ENCODE measurements around the gene ARPC5L. TPM values are rescaled to one million over a fixed set of nuclear protein-coding genes. Genes with fewer than 3 reads are reported as not detected.

ARPC5L gene
- total RNA-seq, 1 donor: 9.8 TPM

DNA sequence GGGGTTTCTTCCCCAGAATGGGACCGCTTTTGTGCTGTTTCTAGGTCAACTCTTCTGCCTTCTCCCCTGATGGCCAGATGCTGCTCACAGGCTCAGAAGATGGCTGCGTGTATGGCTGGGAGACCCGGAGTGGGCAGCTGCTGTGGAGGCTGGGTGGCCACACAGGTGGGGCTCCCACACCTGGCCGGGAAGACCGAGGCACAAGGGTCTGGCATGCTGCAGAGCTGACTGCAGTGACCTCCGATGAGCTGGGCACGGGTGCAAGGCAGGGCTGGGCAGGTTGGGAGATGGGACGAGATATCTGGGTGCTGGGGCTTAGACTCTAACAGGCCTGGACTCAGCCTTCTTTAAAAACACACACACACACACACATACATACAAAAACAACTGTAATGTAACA, 7.8 kb upstream of the ARPC5L start:
- H3K4me3 ChIP-seq (ENCODE audit: insufficient read depth, low read length): no peak overlapping the region

GRCh38 chr9:124854822-124855221, 7.1 kb upstream of the ARPC5L start:
- H4K20me1 ChIP-seq (ENCODE audit: insufficient read depth, low read length): peaks cover 37% of the 10 kb centered on the region
- H3K4me2 ChIP-seq (ENCODE audit: insufficient read depth, low read length): no peak overlapping the region
- no peak for DNase-seq (ENCODE audit: insufficient read length, low spot score, missing footprints)
- H3K27me3 ChIP-seq (ENCODE audit: insufficient read depth, low read length): no peaks in the 10 kb centered on the region
- H3K27ac ChIP-seq (ENCODE audit: low read depth, low read length): no peak overlapping the region
- no peak overlapping the region for H2AFZ ChIP-seq (ENCODE audit: low read length)
- TF ChIP-seq, protein P1, sequence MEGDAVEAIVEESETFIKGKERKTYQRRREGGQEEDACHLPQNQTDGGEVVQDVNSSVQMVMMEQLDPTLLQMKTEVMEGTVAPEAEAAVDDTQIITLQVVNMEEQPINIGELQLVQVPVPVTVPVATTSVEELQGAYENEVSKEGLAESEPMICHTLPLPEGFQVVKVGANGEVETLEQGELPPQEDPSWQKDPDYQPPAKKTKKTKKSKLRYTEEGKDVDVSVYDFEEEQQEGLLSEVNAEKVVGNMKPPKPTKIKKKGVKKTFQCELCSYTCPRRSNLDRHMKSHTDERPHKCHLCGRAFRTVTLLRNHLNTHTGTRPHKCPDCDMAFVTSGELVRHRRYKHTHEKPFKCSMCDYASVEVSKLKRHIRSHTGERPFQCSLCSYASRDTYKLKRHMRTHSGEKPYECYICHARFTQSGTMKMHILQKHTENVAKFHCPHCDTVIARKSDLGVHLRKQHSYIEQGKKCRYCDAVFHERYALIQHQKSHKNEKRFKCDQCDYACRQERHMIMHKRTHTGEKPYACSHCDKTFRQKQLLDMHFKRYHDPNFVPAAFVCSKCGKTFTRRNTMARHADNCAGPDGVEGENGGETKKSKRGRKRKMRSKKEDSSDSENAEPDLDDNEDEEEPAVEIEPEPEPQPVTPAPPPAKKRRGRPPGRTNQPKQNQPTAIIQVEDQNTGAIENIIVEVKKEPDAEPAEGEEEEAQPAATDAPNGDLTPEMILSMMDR (IDR thresholded peaks at IDR 0.05; ENCODE audit: extremely low read depth, low read depth, low read length): no peak
- no peak overlapping the region for H3K4me3 ChIP-seq (ENCODE audit: insufficient read depth, low read length)
- H3K4me1 ChIP-seq (ENCODE audit: insufficient read depth, low read length): peaks cover 19% of the 10 kb centered on the region
- no peaks in the 10 kb centered on the region for H3K9me3 ChIP-seq (ENCODE audit: low read depth, low read length)
- peaks cover 33% of the 10 kb centered on the region for H3K36me3 ChIP-seq (ENCODE audit: insufficient read depth, low read length)
- H3K79me2 ChIP-seq (ENCODE audit: insufficient read depth, low read length): peaks cover 15% of the 10 kb centered on the region

More for the DNA sequence above, 7.8 kb upstream of the ARPC5L start:
- no peaks in the 10 kb centered on the region for H3K27me3 ChIP-seq (ENCODE audit: insufficient read depth, low read length)
- TF ChIP-seq, protein P1 (IDR thresholded peaks at IDR 0.05; ENCODE audit: extremely low read depth, low read depth, low read length): no peak
- no peaks in the 10 kb centered on the region for H3K9me3 ChIP-seq (ENCODE audit: low read depth, low read length)
- H3K79me2 ChIP-seq (ENCODE audit: insufficient read depth, low read length): peaks cover 8% of the 10 kb centered on the region
- peaks cover 12% of the 10 kb centered on the region for H3K4me1 ChIP-seq (ENCODE audit: insufficient read depth, low read length)
- peaks cover 27% of the 10 kb centered on the region for H3K36me3 ChIP-seq (ENCODE audit: insufficient read depth, low read length)
- H4K20me1 ChIP-seq (ENCODE audit: insufficient read depth, low read length): peaks cover 31% of the 10 kb centered on the region
- H2AFZ ChIP-seq (ENCODE audit: low read length): no peak overlapping the region
- no peak overlapping the region for H3K4me2 ChIP-seq (ENCODE audit: insufficient read depth, low read length)
- no peak overlapping the region for H3K27ac ChIP-seq (ENCODE audit: low read depth, low read length)
- DNase-seq (ENCODE audit: insufficient read length, low spot score, missing footprints): peak; percentile 72

DNA sequence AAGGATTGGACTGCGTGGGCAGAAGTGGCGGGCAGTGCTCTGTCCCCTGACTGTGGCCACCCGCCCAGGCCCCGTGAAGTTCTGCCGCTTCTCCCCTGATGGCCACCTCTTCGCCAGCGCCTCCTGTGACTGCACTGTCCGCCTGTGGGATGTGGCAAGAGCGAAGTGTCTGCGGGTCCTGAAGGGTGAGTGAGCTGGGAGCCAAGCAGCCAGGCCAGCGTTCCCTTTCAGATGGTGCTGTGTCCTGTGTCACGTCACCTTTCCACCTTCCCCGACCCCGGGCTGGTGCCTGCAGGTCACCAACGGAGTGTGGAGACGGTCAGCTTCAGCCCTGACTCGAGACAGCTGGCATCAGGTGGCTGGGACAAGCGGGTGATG, 6.4 kb upstream of the ARPC5L start:
- H4K20me1 ChIP-seq (ENCODE audit: insufficient read depth, low read length): peaks cover 45% of the 10 kb centered on the region
- no peaks in the 10 kb centered on the region for H3K9me3 ChIP-seq (ENCODE audit: low read depth, low read length)
- H2AFZ ChIP-seq (ENCODE audit: low read length): no peak overlapping the region
- H3K79me2 ChIP-seq (ENCODE audit: insufficient read depth, low read length): peaks cover 22% of the 10 kb centered on the region
- TF ChIP-seq, protein P1 (IDR thresholded peaks at IDR 0.05; ENCODE audit: extremely low read depth, low read depth, low read length): no peak
- H3K27me3 ChIP-seq (ENCODE audit: insufficient read depth, low read length): no peaks in the 10 kb centered on the region
- H3K27ac ChIP-seq (ENCODE audit: low read depth, low read length): no peak overlapping the region
- H3K4me1 ChIP-seq (ENCODE audit: insufficient read depth, low read length): peaks cover 26% of the 10 kb centered on the region
- peaks cover 41% of the 10 kb centered on the region for H3K36me3 ChIP-seq (ENCODE audit: insufficient read depth, low read length)
- DNase-seq (ENCODE audit: insufficient read length, low spot score, missing footprints): no peak
- H3K4me2 ChIP-seq (ENCODE audit: insufficient read depth, low read length): no peak overlapping the region
- H3K4me3 ChIP-seq (ENCODE audit: insufficient read depth, low read length): no peak overlapping the region

- TF ChIP-seq, protein P1 (IDR thresholded peaks at IDR 0.05; ENCODE audit: extremely low read depth, low read depth, low read length): peak; percentile 40
- no peaks in the 10 kb centered on the region for H3K9me3 ChIP-seq (ENCODE audit: low read depth, low read length)
- H3K4me3 ChIP-seq (ENCODE audit: insufficient read depth, low read length): no peak overlapping the region
- H3K27me3 ChIP-seq (ENCODE audit: insufficient read depth, low read length): no peaks in the 10 kb centered on the region
- H3K79me2 ChIP-seq (ENCODE audit: insufficient read depth, low read length): peaks cover 28% of the 10 kb centered on the region
- H3K4me2 ChIP-seq (ENCODE audit: insufficient read depth, low read length): no peak overlapping the region
- no peak overlapping the region for H2AFZ ChIP-seq (ENCODE audit: low read length)
- peaks cover 45% of the 10 kb centered on the region for H3K36me3 ChIP-seq (ENCODE audit: insufficient read depth, low read length)
- H3K27ac ChIP-seq (ENCODE audit: low read depth, low read length): no peak overlapping the region
- DNase-seq (ENCODE audit: insufficient read length, low spot score, missing footprints): peak; percentile 92
- peaks cover 32% of the 10 kb centered on the region for H3K4me1 ChIP-seq (ENCODE audit: insufficient read depth, low read length)
- H4K20me1 ChIP-seq (ENCODE audit: insufficient read depth, low read length): peaks cover 51% of the 10 kb centered on the region
These were observed 5.8 kb upstream of the ARPC5L start for GRCh38 chr9:124855944-124856765.

Measured in osteoblast (primary cell).